Activated effector memory CD4-positive, alpha-beta T cell treated with anti-CD3 and anti-CD28 coated beads, Interleukin-2, amount 50 U/mL, for 16 hours (primary cell): ENCODE measurements around the gene ZNF425.
"Not testable (repeated sequence)": the region's sequence is repeated elsewhere in the genome, so short reads cannot be mapped to it uniquely, and the experiment has no call there.

Experiments used
- DNase-seq: peaks from one replicate; pipeline ENCODE4 v3.0.0-alpha.2; 2020

ZNF425 gene

GRCh38 chr7:149125863-149126661 is at the start of gene ZNF425:
Gene ZNF425, minus strand, starts transcription at chr7:149126324. Its CDS starts 111 bp downstream, at chr7:149126213.
- DNase-seq, result peak; percentile 99

GRCh38 chr7:149175150-149175549 is 49.0 kb upstream of the ZNF425 start:
- no peak for DNase-seq

GRCh38 chr7:149172534-149172920 is 46.4 kb upstream of the ZNF425 start:
- DNase-seq, result no peak

GRCh38 chr7:149171892-149172533 is 45.9 kb upstream of the ZNF425 start:
- DNase-seq, result no peak

- no peak for DNase-seq
Measured at GRCh38 chr7:149166630-149167352, 40.7 kb upstream of the ZNF425 start.

GRCh38 chr7:149166142-149166541 is 40.0 kb upstream of the ZNF425 start:
- no peak for DNase-seq

- DNase-seq, result no peak
Measured at GRCh38 chr7:149161241-149161848, 35.2 kb upstream of the ZNF425 start.

GRCh38 chr7:149156898-149157297 is 30.8 kb upstream of the ZNF425 start:
- DNase-seq, result no peak

- no peak for DNase-seq
Measured at GRCh38 chr7:149154056-149154455, 27.9 kb upstream of the ZNF425 start.

GRCh38 chr7:149153346-149153745 is 27.2 kb upstream of the ZNF425 start:
- DNase-seq, result no peak

GRCh38 chr7:149150981-149151380 is 24.9 kb upstream of the ZNF425 start:
- no peak for DNase-seq

- peak; percentile 89 for DNase-seq
Measured at GRCh38 chr7:149147752-149148653, 21.9 kb upstream of the ZNF425 start.

- DNase-seq, result peak; percentile 92
Measured at GRCh38 chr7:149147072-149147751, 21.1 kb upstream of the ZNF425 start, which contains the start of gene ZNF398. Gene ZNF398, plus strand, starts transcription at chr7:149147453. Its CDS starts 290 bp downstream, at chr7:149147743.

GRCh38 chr7:149145031-149145845 is 19.1 kb upstream of the ZNF425 start:
- DNase-seq, result no peak

GRCh38 chr7:149144436-149144922 is 18.4 kb upstream of the ZNF425 start:
- not testable (repeated sequence) for DNase-seq

GRCh38 chr7:149141893-149142292 is 15.8 kb upstream of the ZNF425 start:
- DNase-seq, result no peak

- no peak for DNase-seq
Measured at GRCh38 chr7:149140831-149141230, 14.7 kb upstream of the ZNF425 start.

- no peak for DNase-seq
Measured at GRCh38 chr7:149136118-149136517, 10.0 kb upstream of the ZNF425 start.

GRCh38 chr7:149133028-149133710 is 7.0 kb upstream of the ZNF425 start:
- DNase-seq, result no peak
